Right renal pelvis (tissue), 4 donors: ENCODE measurements around the gene KRTAP3-2. TPM values are rescaled to one million over a fixed set of nuclear protein-coding genes. Genes with fewer than 3 reads are reported as not detected.

Experiments used
- DNase-seq, 4 donors: peaks; one replicate each; pipeline ENCODE4 v3.0.0-alpha.2; 2013; ENCODE audit warnings: low read depth in 4 of 4, low spot score in 3 of 4, missing footprints in 1 of 4
- polyA plus RNA-seq, 4 donors: library from polyadenylated mRNA; unstranded; fragments of 120-200 nt; gene quantifications; one replicate each; pipeline ENCODE4 v1.2.1, GENCODE V29; 2013; ENCODE audit not compliant: insufficient read length in 4 of 4

KRTAP3-2 gene
- polyA plus RNA-seq, 4 donors, result not detected

- no peak for DNase-seq
Measured at GRCh38 chr17:40974366-40974765, 25.3 kb downstream of the KRTAP3-2 start.

DNA sequence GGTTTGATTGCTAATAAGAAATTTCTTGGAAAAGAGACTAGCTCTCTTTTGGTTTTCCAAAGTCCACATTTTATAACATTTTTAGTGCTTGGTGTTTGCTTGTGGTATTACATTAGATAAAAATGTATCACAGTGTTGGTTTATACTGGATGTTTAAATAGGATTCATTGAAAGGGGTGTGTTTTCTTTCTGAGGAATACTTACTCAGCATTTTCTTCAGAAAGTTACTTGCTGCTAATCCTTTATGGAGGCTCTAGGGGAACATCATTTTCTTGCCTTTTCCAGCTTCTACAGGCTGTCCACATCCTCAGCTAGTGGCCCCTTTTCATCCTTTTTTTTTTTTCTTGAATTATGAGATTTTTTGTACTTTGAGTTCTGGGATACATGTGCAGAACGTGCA is 32.1 kb downstream of the KRTAP3-2 start:
- no peak for DNase-seq

DNA sequence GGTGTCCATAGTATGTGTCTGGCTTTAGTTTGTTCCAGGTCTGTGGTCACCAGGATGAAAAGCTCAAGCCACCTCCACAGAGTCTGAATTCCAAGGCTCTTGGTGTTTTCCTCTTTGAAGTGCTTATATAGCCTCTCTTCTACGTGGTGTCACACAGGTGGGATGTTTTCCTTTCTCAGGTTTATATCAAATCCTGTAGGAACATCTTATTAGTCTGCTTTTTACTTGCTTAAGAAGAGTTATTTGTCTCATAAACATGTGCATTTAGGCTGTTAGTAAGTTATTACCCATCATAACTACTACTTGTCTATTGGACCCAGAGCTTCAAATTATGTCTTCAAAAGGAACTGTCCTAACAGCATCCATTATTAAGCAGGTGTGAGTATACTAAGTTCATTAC is 32.9 kb downstream of the KRTAP3-2 start, which contains the start of gene KRT39:
Gene KRT39, minus strand, starts transcription at position 101 of the 400 bp plus-strand sequence. Its CDS starts 92 bp downstream, at position 9.
- DNase-seq, result no peak

DNA sequence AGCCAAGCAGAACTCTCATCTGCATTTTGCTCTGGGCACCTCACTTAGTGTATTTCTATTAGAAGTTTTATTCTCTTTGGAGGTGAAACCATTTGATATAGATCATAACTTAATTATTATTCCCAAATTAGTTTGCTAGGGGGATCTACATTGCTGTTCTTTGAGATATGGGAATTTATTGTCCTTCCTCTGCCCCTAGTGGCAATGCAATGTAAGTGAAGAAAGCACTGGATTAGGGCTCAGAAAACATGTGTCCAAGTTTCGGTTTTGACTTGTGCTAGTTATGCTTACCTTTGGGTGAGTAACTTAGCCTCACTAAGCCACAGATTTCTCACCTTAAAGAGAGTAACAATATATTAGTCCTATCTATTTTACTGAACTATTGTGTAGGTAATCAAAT is 35.9 kb downstream of the KRTAP3-2 start:
- DNase-seq, result no peak

DNA sequence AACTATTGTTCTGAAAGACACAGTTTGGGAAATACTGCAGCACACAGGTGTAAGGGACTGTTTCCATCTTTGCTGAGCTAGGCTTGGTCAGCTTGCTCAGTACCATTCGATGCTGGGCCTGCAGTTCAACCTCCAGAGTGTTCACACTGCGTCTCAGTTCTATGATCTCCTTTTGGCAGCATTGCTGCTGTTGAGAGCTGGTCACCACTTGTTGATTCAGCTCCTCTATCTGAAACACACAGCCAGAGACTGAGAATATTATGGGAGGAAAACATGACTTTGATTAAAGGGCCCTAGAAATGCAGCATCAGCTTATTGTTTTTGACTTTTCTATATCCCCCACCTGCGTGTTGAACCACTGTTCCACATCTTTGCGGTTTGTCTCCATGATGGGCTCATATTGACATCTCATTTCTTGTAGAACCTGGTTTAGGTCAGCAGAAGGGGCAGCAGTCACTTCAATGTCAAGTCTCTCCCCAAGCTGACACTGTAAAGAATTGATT is 37.6 kb downstream of the KRTAP3-2 start:
- no peak for DNase-seq

GRCh38 chr17:40961591-40961990 is 38.1 kb downstream of the KRTAP3-2 start:
- no peak for DNase-seq

DNA sequence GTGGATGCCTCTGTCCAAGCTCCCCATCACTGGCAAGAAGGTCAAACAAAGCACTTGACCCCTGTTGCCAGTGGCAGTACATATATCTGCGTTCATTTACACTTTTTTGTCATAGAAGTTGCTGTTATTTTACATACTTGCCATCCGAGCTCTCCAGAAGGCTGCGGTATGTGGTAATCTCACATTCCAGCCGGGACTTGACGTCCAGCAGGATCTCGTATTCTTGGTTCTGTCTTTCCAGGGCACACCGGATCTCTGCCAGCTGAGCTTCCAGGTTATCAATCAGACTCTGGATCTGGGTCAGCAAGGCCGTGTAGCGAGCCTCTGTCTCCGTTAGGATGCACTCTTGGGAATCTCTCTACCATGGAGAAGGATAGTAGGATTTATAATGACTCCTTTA is 39.6 kb downstream of the KRTAP3-2 start:
- DNase-seq, result no peak

DNA sequence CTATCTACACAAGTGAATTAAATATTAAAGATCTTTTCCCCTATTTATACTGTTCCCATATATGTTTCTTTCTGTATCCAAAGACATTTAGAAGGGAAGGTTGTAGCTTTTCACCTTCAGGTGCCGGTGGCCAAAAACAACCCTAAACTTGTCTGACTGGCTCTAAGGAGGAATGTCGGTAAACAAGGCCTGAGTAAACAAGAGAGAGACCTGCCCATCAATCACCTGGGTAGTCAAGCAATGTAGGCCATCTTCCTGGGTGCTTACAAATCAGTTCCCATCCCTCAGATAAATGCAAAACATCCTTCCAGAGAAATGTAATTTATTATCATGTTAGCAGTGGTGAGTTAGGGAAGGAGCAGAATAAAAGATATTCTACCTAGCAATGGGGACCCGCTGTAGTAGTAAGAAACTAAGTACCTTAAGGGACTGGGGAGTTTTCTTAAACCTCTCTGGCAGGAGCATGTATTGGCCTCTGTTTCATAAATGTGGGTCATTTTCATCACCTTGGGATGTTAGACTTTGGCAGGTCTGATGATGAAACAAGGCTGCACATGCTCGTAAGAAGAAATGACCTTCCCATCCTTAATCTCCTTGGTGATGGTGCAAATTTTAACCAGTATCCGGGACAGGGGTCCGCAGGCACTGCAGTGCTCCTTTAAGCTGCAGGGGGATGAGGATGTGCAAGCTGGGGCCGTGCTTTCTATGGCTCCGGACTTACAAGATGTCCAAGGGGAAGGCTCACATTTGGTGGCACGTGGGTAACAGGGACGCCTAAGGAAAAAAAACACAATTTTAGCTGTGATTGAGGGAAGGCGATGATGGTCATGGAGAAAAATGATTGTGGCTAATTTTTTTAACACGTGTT is 41.4 kb downstream of the KRTAP3-2 start:
- DNase-seq, result no peak

- no peak for DNase-seq
Measured at GRCh38 chr17:40956401-40957254, 43.1 kb downstream of the KRTAP3-2 start.

DNA sequence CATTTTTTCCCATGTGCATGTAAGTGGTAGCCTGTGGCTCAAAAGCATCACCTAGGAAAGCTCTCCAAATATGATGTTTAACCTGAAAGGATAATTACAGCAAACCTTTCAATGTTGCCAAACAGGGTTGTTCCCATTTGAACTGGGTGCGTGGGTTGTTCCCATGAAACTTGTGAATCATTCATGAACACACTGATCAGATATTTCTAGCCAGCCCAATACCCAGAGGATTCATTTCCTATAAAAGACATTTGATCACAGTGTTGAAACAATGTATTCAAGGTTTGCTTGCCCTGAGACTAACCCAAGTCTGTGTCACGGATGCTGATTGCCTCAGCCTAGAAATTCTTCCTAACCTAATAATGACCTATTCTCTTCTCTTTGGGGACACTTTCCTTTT is 45.8 kb downstream of the KRTAP3-2 start:
- DNase-seq, result no peak

DNA sequence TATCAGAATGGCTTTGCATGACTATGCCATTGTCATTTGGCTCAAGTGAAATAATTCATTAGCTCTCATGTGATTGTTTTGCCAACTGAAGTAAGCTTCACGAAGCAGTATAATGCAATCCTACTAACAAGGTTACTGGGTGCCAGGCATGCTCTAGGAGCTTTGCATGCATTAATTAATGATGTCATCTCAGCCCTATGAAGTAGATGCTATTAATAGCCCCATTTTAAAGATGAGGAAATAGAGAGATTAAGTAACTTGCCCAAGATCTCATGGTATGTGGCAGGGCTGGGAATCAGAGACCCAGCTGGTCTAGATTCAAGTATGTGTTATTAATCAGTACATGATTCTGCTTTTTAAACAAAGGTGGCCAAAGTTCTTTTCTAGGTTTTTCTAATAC is 47.0 kb downstream of the KRTAP3-2 start:
- no peak for DNase-seq

GRCh38 chr17:40952154-40952553 is 47.6 kb downstream of the KRTAP3-2 start:
- no peak for DNase-seq

DNA sequence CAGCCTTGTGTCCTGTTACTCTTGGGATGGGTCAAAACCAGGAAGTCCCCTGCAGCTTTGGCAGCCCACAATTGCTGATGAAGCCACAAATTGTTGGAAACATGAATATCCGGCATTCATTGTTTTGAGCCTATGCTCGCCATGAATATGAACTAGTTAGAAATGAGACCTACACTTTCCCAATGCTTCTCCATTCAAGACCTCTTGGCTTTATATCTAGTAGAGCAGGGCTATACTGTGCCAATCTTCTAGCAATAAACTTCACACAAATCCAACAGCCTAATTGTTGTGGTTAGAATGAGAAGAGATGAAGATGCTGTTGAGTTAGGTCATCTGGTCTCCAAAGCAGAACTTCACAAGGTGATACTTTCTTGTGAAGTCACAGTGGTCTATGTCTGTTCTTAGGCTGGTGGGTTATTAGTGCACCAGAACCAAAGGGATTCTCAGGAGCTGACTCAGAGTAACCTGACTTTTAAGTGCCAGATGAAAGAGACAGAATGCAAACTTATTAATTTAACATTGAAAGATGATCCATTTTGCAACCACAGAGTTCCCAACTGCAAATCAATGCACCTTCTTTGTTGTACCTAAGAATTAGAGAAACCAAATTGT is 48.6 kb downstream of the KRTAP3-2 start:
- no peak for DNase-seq

DNA sequence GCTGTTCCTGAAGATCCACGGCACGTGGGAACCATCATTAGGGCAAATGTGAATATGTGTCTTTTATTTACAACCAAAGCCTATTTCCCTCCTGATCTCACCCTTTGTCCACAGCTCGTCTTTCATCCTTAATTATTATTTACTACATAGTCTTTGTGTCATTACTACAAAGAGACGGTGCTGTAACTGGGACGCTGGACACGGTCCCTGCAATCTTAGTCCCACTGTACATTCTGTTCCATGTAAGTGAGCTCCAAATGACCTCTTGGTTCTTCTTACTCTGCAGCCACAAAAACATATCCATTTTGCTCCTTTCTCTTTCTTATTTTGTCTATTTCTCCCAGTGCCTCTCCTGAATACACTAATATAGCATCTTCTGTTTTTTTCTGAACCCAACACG is 49.5 kb downstream of the KRTAP3-2 start:
- DNase-seq, result no peak

DNA sequence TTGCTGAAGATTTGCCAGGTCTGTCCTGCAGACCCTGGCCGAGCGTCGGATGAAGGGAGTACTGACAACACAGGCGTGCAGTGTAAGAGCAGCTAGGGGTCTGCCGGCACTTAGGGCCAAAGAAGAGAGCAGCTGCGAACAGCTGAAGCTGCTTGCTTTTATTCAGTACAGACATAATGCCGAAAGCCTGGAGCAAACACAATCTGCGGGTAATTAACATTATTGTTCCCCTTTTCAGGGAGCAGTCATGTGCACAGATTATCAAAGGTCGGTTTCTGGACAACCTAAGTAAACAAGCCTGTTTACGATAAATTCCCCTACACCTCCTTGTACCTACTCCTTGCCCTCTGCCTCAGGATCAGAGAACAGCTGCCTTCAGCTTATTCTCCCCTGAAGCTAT is 50.3 kb downstream of the KRTAP3-2 start:
- DNase-seq, result peak in 1 of 4 donors; percentile 34

Other genes starting within 250 kb of the KRTAP3-2 start
- under 1 TPM in 1 of 4 donors, not detected in 3; 0.04 TPM for gene KRT25, start 244.6 kb downstream of the KRTAP3-2 start, polyA plus RNA-seq
- not detected for gene KRT26, start 227.7 kb downstream of the KRTAP3-2 start, polyA plus RNA-seq
- under 1 TPM in 1 of 4 donors, not detected in 3; 0.05 TPM for gene KRT27, start 217.4 kb downstream of the KRTAP3-2 start, polyA plus RNA-seq
- gene KRT28, start 199.9 kb downstream of the KRTAP3-2 start, polyA plus RNA-seq, result not detected
- gene KRT10, start 177.3 kb downstream of the KRTAP3-2 start, polyA plus RNA-seq, result 10 to 100 TPM; 49.9 to 71.7 (median 53.5) TPM
- gene KRT12, start 132.7 kb downstream of the KRTAP3-2 start, polyA plus RNA-seq, result under 1 TPM in 1 of 4 donors, not detected in 3; 0.12 TPM
- under 1 TPM in 3 of 4 donors, not detected in 1; 0.08 to 1.00 (median 0.77) TPM for gene KRT20, start 114.7 kb downstream of the KRTAP3-2 start, polyA plus RNA-seq
- gene KRT23, start 62.3 kb downstream of the KRTAP3-2 start, polyA plus RNA-seq, result 1 to 10 TPM in 3 of 4 donors, under 1 TPM in 1; 0.66 to 2.4 (median 1.8) TPM
- gene KRT39, start 33.0 kb downstream of the KRTAP3-2 start, polyA plus RNA-seq, result not detected
- under 1 TPM in 1 of 4 donors, not detected in 3; 0.03 TPM for gene KRT40, start 15.6 kb downstream of the KRTAP3-2 start, polyA plus RNA-seq
- not detected for gene KRTAP3-3, start 5.7 kb downstream of the KRTAP3-2 start, polyA plus RNA-seq
- gene KRTAP3-1, start 9.2 kb upstream of the KRTAP3-2 start, polyA plus RNA-seq, result not detected
- gene KRTAP1-5, start 27.3 kb upstream of the KRTAP3-2 start, polyA plus RNA-seq, result not detected
- not detected for gene KRTAP1-4, start 30.3 kb upstream of the KRTAP3-2 start, polyA plus RNA-seq
- gene KRTAP1-3, start 35.0 kb upstream of the KRTAP3-2 start, polyA plus RNA-seq, result not detected
- gene KRTAP1-1, start 41.5 kb upstream of the KRTAP3-2 start, polyA plus RNA-seq, result not detected
- gene KRTAP2-1, start 47.4 kb upstream of the KRTAP3-2 start, polyA plus RNA-seq, result not detected
- not detected for gene KRTAP2-2, start 55.3 kb upstream of the KRTAP3-2 start, polyA plus RNA-seq
- gene KRTAP2-3, start 60.2 kb upstream of the KRTAP3-2 start, polyA plus RNA-seq, result not detected
- gene KRTAP2-4, start 66.0 kb upstream of the KRTAP3-2 start, polyA plus RNA-seq, result not detected
- gene KRTAP4-7, start 84.2 kb upstream of the KRTAP3-2 start, polyA plus RNA-seq, result not detected
- gene KRTAP4-8, start 98.2 kb upstream of the KRTAP3-2 start, polyA plus RNA-seq, result not detected
- gene KRTAP4-16, start 102.3 kb upstream of the KRTAP3-2 start, polyA plus RNA-seq, result not detected
- gene KRTAP4-9, start 105.5 kb upstream of the KRTAP3-2 start, polyA plus RNA-seq, result not detected
- gene KRTAP4-11, start 118.5 kb upstream of the KRTAP3-2 start, polyA plus RNA-seq, result not detected
- gene KRTAP4-12, start 124.3 kb upstream of the KRTAP3-2 start, polyA plus RNA-seq, result not detected
- not detected for gene KRTAP4-6, start 140.6 kb upstream of the KRTAP3-2 start, polyA plus RNA-seq
- gene KRTAP4-5, start 149.9 kb upstream of the KRTAP3-2 start, polyA plus RNA-seq, result not detected
- not detected for gene KRTAP4-4, start 160.8 kb upstream of the KRTAP3-2 start, polyA plus RNA-seq
- not detected for gene KRTAP4-3, start 168.3 kb upstream of the KRTAP3-2 start, polyA plus RNA-seq
- gene KRTAP4-2, start 178.3 kb upstream of the KRTAP3-2 start, polyA plus RNA-seq, result not detected
- gene KRTAP4-1, start 185.0 kb upstream of the KRTAP3-2 start, polyA plus RNA-seq, result not detected
- gene KRTAP9-1, start 190.0 kb upstream of the KRTAP3-2 start, polyA plus RNA-seq, result not detected
- not detected for gene KRTAP9-2, start 226.7 kb upstream of the KRTAP3-2 start, polyA plus RNA-seq
- not detected for gene KRTAP9-3, start 232.5 kb upstream of the KRTAP3-2 start, polyA plus RNA-seq
- not detected for gene KRTAP9-8, start 238.1 kb upstream of the KRTAP3-2 start, polyA plus RNA-seq
- gene KRTAP9-4, start 249.8 kb upstream of the KRTAP3-2 start, polyA plus RNA-seq, result not detected